Stimulated activated memory B cell treated with anti-CD40 and anti-IgM and Interleukin-4, amounts not matched to agents 10 μg/mL and 1 μg/mL and 100 μg/mL, for 72 hours (primary cell): ENCODE data around the gene FGFR4.
"Not testable (repeated sequence)": the region's sequence is repeated elsewhere in the genome, so short reads cannot be mapped to it uniquely, and the experiment has no call there.

Experiments
- ATAC-seq: fragments of 150-1000 bp; cut with Tn5 transposase; 2 replicates; pipeline ENCODE4 v1.10.0; 2021
- H3K27ac Mint-ChIP-seq: one replicate; pipeline ENCODE4 v1.8.0; 2022; ENCODE audit warnings: mild to moderate bottlenecking, mixed read lengths
- H3K27me3 Mint-ChIP-seq: one replicate; pipeline ENCODE4 v1.8.0; 2022; ENCODE audit warnings: mixed read lengths
- H3K36me3 Mint-ChIP-seq: one replicate; pipeline ENCODE4 v1.8.0; 2022; ENCODE audit warnings: mixed read lengths
- H3K4me1 Mint-ChIP-seq: one replicate; pipeline ENCODE4 v1.8.0; 2022; ENCODE audit warnings: mixed read lengths
- H3K4me3 Mint-ChIP-seq: one replicate; pipeline ENCODE4 v1.8.0; 2022; ENCODE audit warnings: mild to moderate bottlenecking, moderate library complexity, mixed read lengths
- H3K9me3 Mint-ChIP-seq: one replicate; pipeline ENCODE4 v1.8.0; 2022; ENCODE audit warnings: mixed read lengths

FGFR4 gene

GRCh38 chr5:177086654-177087397, at the start of gene FGFR4:
TSS of gene FGFR4 (plus strand) at chr5:177086915. CDS start at chr5:177089603, 2,688 bp downstream.
- ATAC-seq = peak; percentile 76
- Mint-ChIP-seq H3K27me3 (peaks cover 28% of the 10 kb centered on the region), H3K27ac (no peak within 1 kb of the TSS), H3K36me3 (no peaks in the 10 kb centered on the region), H3K9me3 (no peaks in the 10 kb centered on the region), H3K4me3 (peak within 1 kb of the TSS; percentile 64), H3K4me1 (peaks cover 19% of the 10 kb centered on the region)

GRCh38 chr5:177036921-177037320, 49.8 kb upstream of the FGFR4 start:
- Mint-ChIP-seq H3K9me3 (no peaks in the 10 kb centered on the region), H3K27me3 (no peaks in the 10 kb centered on the region), H3K36me3 (peaks cover 38% of the 10 kb centered on the region), H3K4me1 (peaks cover 24% of the 10 kb centered on the region), H3K4me3 (no peak overlapping the region), H3K27ac (no peak overlapping the region)
- ATAC-seq = no peak

- H3K27ac Mint-ChIP-seq = no peak overlapping the region
- peaks cover 34% of the 10 kb centered on the region for H3K36me3 Mint-ChIP-seq
- peaks cover 7% of the 10 kb centered on the region for H3K4me1 Mint-ChIP-seq
- H3K27me3 Mint-ChIP-seq = no peaks in the 10 kb centered on the region
- H3K9me3 Mint-ChIP-seq = no peaks in the 10 kb centered on the region
- no peak overlapping the region for H3K4me3 Mint-ChIP-seq
- no peak for ATAC-seq
Observed at GRCh38 chr5:177040814-177041420, 45.8 kb upstream of the FGFR4 start.

- Mint-ChIP-seq H3K4me1 (no peaks in the 10 kb centered on the region), H3K27ac (no peak overlapping the region), H3K36me3 (peaks cover 34% of the 10 kb centered on the region), H3K9me3 (no peaks in the 10 kb centered on the region), H3K27me3 (no peaks in the 10 kb centered on the region), H3K4me3 (no peak overlapping the region)
- ATAC-seq = no peak
Observed at GRCh38 chr5:177041936-177042335, 44.8 kb upstream of the FGFR4 start.

GRCh38 chr5:177043114-177043513, 43.6 kb upstream of the FGFR4 start:
- no peak for ATAC-seq
- no peaks in the 10 kb centered on the region for H3K4me1 Mint-ChIP-seq
- H3K4me3 Mint-ChIP-seq = no peak overlapping the region
- H3K27me3 Mint-ChIP-seq = no peaks in the 10 kb centered on the region
- H3K27ac Mint-ChIP-seq = no peak overlapping the region
- no peaks in the 10 kb centered on the region for H3K9me3 Mint-ChIP-seq
- H3K36me3 Mint-ChIP-seq = peaks cover 43% of the 10 kb centered on the region

GRCh38 chr5:177043958-177044357, 42.8 kb upstream of the FGFR4 start:
- no peaks in the 10 kb centered on the region for H3K9me3 Mint-ChIP-seq
- no peak overlapping the region for H3K4me3 Mint-ChIP-seq
- H3K36me3 Mint-ChIP-seq = peaks cover 45% of the 10 kb centered on the region
- no peak overlapping the region for H3K27ac Mint-ChIP-seq
- H3K27me3 Mint-ChIP-seq = no peaks in the 10 kb centered on the region
- no peaks in the 10 kb centered on the region for H3K4me1 Mint-ChIP-seq
- no peak for ATAC-seq

GRCh38 chr5:177044641-177045040, 42.1 kb upstream of the FGFR4 start:
- no peak for ATAC-seq
- Mint-ChIP-seq H3K36me3 (peaks cover 45% of the 10 kb centered on the region), H3K4me1 (no peaks in the 10 kb centered on the region), H3K27me3 (no peaks in the 10 kb centered on the region), H3K27ac (no peak overlapping the region), H3K9me3 (no peaks in the 10 kb centered on the region), H3K4me3 (no peak overlapping the region)

GRCh38 chr5:177045631-177046030, 41.1 kb upstream of the FGFR4 start:
- no peaks in the 10 kb centered on the region for H3K9me3 Mint-ChIP-seq
- H3K4me3 Mint-ChIP-seq = no peak overlapping the region
- no peak for ATAC-seq
- no peaks in the 10 kb centered on the region for H3K4me1 Mint-ChIP-seq
- peaks cover 47% of the 10 kb centered on the region for H3K36me3 Mint-ChIP-seq
- no peak overlapping the region for H3K27ac Mint-ChIP-seq
- H3K27me3 Mint-ChIP-seq = no peaks in the 10 kb centered on the region

GRCh38 chr5:177048531-177048930, 38.2 kb upstream of the FGFR4 start:
- not testable (repeated sequence) for ATAC-seq, H3K4me3 Mint-ChIP-seq, H3K4me1 Mint-ChIP-seq, H3K27me3 Mint-ChIP-seq, H3K9me3 Mint-ChIP-seq, H3K27ac Mint-ChIP-seq
- peaks cover 38% of the 10 kb centered on the region for H3K36me3 Mint-ChIP-seq

- Mint-ChIP-seq H3K27ac (no peak overlapping the region), H3K27me3 (no peaks in the 10 kb centered on the region), H3K9me3 (no peaks in the 10 kb centered on the region), H3K4me3 (no peak overlapping the region), H3K36me3 (peaks cover 30% of the 10 kb centered on the region), H3K4me1 (no peaks in the 10 kb centered on the region)
- ATAC-seq = no peak
Observed at GRCh38 chr5:177049285-177049684, 37.4 kb upstream of the FGFR4 start.

GRCh38 chr5:177064500-177065277, 22.0 kb upstream of the FGFR4 start:
- peaks cover 13% of the 10 kb centered on the region for H3K4me1 Mint-ChIP-seq
- ATAC-seq = no peak
- no peak overlapping the region for H3K27ac Mint-ChIP-seq
- H3K27me3 Mint-ChIP-seq = no peaks in the 10 kb centered on the region
- H3K36me3 Mint-ChIP-seq = peaks cover 30% of the 10 kb centered on the region
- no peaks in the 10 kb centered on the region for H3K9me3 Mint-ChIP-seq
- no peak overlapping the region for H3K4me3 Mint-ChIP-seq

GRCh38 chr5:177065491-177065890, 21.2 kb upstream of the FGFR4 start:
- Mint-ChIP-seq H3K4me1 (peaks cover 18% of the 10 kb centered on the region), H3K36me3 (peaks cover 27% of the 10 kb centered on the region), H3K4me3 (no peak overlapping the region), H3K27me3 (no peaks in the 10 kb centered on the region), H3K9me3 (no peaks in the 10 kb centered on the region), H3K27ac (peak overlapping the region; percentile 37)
- ATAC-seq = no peak

GRCh38 chr5:177066224-177066623, 20.5 kb upstream of the FGFR4 start:
- H3K4me1 Mint-ChIP-seq = peaks cover 25% of the 10 kb centered on the region
- peaks cover 27% of the 10 kb centered on the region for H3K36me3 Mint-ChIP-seq
- no peaks in the 10 kb centered on the region for H3K9me3 Mint-ChIP-seq
- no peak for ATAC-seq
- H3K27me3 Mint-ChIP-seq = no peaks in the 10 kb centered on the region
- H3K27ac Mint-ChIP-seq = peak overlapping the region; percentile 37
- H3K4me3 Mint-ChIP-seq = no peak overlapping the region

GRCh38 chr5:177067503-177067902, 19.2 kb upstream of the FGFR4 start:
- no peak for ATAC-seq
- Mint-ChIP-seq H3K9me3 (no peaks in the 10 kb centered on the region), H3K27ac (peak overlapping the region; percentile 26), H3K27me3 (no peaks in the 10 kb centered on the region), H3K4me1 (peaks cover 37% of the 10 kb centered on the region), H3K4me3 (no peak overlapping the region), H3K36me3 (peaks cover 18% of the 10 kb centered on the region)

- Mint-ChIP-seq H3K4me3 (peak overlapping the region; percentile 41), H3K36me3 (peaks cover 7% of the 10 kb centered on the region), H3K27me3 (no peaks in the 10 kb centered on the region), H3K27ac (peak overlapping the region; percentile 51), H3K4me1 (peaks cover 41% of the 10 kb centered on the region), H3K9me3 (no peaks in the 10 kb centered on the region)
- ATAC-seq = peak; percentile 81
Observed at GRCh38 chr5:177070536-177071191, 16.1 kb upstream of the FGFR4 start.
